ENCODE data around the gene DNHD1.
A peak's percentile ranks its signal among the peaks of the same experiment; 100 is the strongest.

The DNHD1 gene

DNA sequence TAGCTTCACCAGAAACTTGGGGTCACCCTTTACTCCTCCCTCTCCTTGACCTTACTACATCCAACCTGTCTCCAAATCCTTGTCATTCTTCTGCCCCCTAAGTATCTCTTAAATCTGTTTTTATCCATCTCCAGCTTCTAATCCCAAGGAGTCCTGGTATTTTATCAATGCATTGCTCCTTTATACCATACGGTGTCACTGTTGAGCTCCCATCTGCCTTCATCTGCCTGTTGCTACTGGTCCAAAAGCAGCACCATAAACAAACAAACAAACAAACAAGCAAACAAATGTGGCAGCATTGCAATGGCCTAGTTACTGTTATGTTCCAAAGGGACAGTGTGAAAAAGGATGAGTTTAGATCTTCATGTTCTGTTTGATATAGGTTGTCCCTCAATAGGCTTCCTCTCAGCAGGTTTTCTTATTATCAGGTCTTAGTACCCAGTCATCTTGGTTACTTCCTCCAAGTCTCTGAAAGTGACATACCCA, 34.2 kb downstream of the DNHD1 start:
- DNase-seq: peak in 2 of 5 donors; percentile 13 to 48

GRCh38 chr11:6538456-6538855, 41.4 kb downstream of the DNHD1 start:
- DNase-seq: no peak

- DNase-seq: no peak
Measured at GRCh38 chr11:6538945-6539344, 41.9 kb downstream of the DNHD1 start.

DNA sequence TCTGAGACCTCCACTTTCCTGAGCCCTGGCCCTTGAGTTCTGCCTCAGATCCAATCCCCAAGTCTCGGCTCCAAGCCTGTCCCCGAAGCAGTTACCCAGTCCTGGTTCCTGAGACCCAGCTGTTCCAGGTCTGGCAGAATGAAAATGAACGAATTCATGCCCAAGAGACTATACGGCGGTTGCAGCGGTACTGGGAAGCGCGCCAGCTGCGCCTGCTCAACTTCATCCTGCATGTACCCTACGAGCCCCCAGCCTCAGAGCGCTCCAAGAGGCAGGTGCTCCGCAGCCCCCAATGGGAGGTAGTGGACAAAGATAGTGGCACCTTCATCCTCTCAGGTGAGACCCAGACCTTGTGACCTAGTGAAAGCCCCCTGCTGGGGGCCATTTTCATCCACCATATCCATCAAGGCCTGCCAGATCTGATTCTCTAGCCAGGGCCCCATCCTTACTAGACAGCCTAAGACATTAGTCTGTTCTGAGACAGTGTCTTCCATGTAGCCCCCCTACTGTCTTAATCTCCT, 42.7 kb downstream of the DNHD1 start:
- no peak for DNase-seq

DNA sequence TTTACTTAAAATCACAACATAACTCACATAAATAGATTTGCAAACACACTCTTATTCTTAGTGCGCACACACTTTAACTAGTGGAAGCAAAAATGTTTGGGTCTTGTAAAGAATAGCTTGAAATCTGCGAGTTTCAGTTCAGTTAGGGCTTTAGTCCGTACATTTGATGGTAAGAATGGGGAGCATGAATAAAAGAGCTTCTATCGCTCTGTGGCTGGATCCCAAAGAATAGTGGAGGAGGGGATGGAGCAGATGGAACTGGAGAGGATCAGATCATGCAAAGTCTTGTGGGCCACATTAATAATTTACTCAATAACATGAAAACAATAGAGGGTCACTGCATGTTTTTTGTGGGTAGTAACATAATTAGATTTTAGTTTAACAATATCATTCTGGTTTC, 44.3 kb downstream of the DNHD1 start:
- DNase-seq: no peak

DNA sequence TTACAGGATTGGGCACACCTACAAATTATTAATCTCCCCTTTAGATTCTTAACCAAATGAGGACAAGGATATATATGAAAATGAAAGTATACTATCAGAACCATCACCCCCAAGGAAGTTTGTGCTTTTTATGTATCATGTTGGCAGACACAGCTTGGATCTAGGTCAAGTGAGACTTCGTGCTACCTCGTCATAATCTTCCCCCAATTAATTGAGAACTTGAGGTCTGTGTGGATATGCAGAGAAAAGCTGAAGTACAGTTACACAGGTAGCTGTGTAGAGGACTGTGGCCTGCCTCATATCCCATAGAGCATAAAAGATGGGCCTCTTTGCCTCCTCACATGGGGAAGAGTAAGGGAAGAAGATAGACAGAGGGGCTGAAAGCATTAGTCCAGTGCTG, 45.6 kb downstream of the DNHD1 start:
- no peak for DNase-seq

DNA sequence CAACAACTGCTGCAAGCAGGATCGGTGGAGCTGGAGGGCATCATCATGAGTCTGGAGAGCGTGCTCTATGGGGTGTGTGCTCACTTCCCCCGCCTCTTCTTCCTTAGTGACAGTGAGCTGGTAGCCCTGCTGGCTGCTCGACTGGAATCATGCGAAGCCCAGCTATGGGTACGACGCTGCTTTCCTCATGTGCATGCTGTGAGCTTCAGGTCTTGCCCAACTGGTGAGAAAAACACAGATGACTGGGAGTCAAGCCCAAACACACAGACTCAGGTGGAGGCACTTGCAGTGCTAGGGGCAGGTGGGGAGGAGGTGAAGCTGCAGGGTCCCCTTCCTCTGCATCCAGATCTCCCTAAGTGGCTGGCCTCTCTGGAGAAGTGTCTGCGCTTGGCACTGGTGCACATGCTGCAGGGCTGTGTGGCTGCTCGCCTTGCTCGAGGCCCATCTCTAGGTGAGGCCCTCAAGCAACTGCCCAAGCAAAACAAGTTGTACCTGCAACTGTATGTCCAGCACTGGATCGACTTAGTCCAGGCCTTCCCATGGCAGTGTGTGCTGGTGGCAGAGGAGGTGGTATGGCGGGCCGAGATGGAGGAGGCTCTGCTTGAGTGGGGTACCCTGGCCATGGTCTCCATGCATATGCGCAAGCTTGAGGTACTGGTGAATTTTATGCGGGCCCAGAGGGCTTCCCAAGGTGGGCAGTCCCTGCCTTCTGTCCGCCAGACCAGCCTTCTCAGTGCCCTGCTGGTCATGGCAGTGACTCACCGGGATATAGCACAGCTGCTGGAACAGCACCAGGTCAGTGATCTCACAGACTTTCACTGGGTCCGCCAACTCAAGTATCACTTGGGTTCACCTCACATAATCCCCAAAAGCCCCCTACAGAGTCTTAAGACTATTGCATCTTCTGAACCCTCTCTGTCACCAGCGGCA, 48.1 kb downstream of the DNHD1 start:
- no peak for DNase-seq

DNA sequence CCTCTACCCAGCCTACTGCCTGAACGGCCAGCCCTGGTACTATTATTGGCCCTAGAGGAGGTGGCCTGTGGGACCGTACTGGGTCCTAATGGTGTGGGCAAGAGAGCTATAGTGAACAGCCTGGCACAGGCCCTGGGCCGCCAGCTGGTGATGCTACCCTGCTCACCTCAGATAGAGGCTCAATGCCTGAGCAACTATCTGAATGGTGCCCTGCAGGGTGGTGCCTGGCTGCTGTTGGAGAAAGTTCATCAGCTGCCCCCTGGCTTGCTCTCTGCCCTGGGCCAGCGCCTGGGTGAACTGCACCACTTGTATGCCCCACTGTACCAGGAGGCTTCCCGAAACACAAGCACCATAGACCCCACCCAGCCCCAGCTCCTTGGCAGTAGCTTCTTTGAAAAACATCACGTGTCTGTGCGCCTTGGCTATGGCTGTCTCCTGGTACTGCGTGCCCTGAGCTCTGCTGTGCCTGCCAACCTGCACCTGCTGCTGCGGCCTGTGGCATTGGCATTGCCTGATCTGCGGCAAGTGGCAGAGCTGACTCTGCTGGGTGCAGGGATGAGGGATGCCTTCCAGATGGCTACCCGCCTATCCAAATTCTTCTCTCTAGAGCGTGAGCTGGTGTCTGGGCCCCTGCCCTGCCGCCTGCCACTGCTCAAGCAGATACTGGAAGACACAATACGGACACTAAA, 49.0 kb downstream of the DNHD1 start:
- DNase-seq: no peak

GRCh38 chr11:6546735-6547134, 49.7 kb downstream of the DNHD1 start:
- DNase-seq: no peak

DNA sequence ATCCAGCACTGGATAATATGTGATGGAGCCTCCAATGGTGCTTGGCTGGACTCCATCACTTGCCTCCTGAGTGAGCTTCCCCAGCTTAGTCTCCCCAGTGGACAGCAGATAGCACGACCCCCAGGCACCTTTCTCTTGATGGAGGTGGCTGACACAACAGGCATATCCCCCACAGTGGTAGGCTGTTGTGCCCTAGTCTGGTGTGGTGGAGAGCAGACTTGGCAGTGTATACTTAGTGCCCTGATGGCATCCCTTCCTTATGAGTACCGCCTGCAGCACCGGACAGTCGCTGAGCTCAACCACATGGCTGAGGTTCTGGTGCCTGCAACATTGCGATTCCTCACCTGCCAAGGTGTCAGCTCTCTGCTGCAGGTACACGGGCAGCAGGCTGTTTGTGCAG, 50.1 kb downstream of the DNHD1 start:
- no peak for DNase-seq

DNA sequence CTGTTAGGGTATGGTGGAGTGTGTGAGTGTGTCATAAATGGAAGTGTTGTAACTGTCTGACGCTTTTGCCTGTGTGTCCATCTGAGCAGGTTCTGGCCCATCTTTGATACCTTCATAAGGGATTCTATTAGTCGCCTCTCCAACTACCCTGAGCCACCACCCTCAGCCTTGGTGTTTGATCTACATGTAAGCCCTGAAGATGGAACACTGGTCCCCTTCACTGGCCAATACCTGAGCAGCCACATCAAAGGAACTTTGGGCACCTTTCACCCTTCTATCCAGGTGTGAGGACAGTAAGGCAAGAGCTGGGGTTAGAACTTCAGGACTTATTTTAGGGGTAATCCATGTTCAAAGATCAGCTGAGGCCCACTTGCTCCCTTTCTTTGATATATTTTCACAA, 51.0 kb downstream of the DNHD1 start:
- DNase-seq: no peak

DNA sequence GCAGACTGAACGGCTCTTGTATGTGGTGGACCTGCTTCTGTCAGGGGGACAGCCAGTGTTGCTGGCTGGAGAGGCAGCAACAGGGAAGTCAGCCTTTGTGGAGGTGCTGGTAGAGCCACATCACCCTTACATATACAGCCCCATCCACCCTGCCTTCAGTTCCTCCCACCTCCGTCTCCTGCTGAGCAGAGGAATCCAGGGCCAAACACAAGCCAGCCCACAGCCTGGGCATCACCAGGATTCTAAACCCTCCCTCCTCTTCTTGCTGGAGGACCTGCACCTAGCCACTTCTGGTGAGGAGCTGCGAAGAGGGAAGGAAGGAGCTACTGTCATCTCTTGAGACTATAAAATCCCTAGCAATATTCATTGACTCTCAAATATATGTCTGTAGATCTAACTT, 51.6 kb downstream of the DNHD1 start:
- no peak for DNase-seq

- DNase-seq: no peak
Measured at GRCh38 chr11:6553634-6554033, 56.6 kb downstream of the DNHD1 start.

GRCh38 chr11:6554828-6555706, 58.0 kb downstream of the DNHD1 start:
- DNase-seq: no peak

- DNase-seq: no peak
Measured at GRCh38 chr11:6556139-6556949, 59.3 kb downstream of the DNHD1 start.

- DNase-seq: no peak
Measured at GRCh38 chr11:6557063-6557462, 60.0 kb downstream of the DNHD1 start.

DNA sequence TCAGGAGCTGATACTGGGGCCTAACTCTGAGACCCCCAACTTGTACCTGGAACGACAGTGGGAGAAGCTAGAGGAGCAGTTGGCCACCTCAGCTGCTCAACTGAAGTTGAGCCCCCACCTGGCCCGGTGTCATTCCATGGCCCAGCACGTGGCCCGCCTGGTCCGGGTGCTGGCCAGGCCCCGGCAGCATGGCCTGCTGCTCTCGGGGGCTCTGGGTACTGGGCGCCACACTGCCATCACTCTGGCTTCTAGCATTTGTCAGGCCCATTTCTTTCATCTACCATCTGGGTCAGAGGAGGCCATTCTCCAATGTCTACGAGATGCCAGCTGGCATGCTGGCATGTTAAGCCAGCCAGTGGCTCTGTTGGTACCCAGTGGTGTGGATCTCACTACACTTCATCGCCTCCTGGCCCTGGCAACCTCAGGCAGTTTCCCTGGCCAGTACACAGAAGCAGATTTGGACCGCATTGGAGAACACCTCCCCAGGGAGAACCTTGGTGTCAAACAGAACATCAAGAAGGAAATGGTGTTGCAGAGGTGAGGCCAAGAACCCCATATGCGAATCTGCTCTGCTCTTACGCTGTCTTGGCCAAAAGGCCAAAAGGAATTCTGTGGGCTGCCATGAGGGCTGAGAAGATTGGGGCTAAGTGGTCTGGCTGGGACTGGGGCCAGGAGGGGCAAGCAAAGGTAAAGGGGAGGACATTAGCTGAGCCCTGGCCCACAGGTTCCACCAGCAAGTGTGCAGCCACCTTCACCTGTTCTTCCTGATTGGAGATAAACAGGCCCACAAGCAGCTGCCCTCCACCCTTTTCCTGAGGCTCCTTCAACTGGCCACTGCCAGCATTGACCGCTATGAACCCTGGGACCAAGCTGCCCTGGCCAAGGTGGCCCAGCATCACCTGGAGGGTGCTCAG, 60.9 kb downstream of the DNHD1 start:
- no peak for DNase-seq

GRCh38 chr11:6559369-6559768, 62.3 kb downstream of the DNHD1 start:
- DNase-seq: no peak

GRCh38 chr11:6561288-6561687, 64.2 kb downstream of the DNHD1 start:
- DNase-seq: no peak

GRCh38 chr11:6563121-6563619, 66.1 kb downstream of the DNHD1 start:
- DNase-seq: no peak

DNA sequence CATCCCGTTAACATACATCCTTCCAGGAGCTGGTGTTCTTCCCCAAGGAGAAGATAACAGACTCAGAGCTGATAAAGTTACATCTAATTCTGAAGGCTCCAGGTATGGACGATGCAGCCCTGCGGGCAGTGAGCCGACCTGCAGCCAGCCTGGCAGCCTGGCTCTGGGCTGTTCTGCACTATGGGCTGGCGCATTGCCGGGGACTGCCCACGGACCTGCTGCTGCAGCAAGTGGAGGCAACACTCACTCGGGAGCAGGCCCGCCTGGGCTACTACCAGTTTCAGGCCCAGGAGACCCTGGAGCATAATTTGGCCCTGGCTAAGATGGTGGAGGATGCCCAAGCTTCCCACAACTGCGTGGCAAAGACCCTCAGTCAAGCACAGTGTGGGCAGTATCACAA, 66.6 kb downstream of the DNHD1 start:
- no peak for DNase-seq
